CD4-positive, alpha-beta memory T cell (primary cell): ENCODE results near the gene SOX6. TPM values are rescaled to one million over a fixed set of nuclear protein-coding genes. Genes with fewer than 3 reads are reported as not detected.

Experiments
- CTCF ChIA-PET: fragments of 350-600 bp; sonication (Branson Sonifier 250); formaldehyde crosslinking; loops from one replicate; lab custom pipeline; 2021; ENCODE audit warnings: inconsistent platforms; ENCODE audit not compliant: partially characterized antibody; lab: Charles Lee
- POLR2A ChIA-PET: fragments of 350-600 bp; sonication (Branson Sonifier 250); formaldehyde crosslinking; loops from one replicate; lab custom pipeline; 2021; ENCODE audit not compliant: partially characterized antibody; lab: Charles Lee
- DNase-seq, 5 donors: peaks; one replicate each; pipeline versions ENCODE4 v3.0.0 to v3.0.0-alpha.2; 2020 to 2022; ENCODE audit warnings: mixed read lengths in 1 of 5
- H3K27ac ChIP-seq: one replicate; pipeline ENCODE4 v1.7.0; 2013; ENCODE audit warnings: low read depth, low read length
- H3K27me3 ChIP-seq: 2 replicates; pipeline ENCODE4 v1.7.0; 2013; ENCODE audit warnings: mild to moderate bottlenecking, low read length, moderate library complexity; ENCODE audit not compliant: insufficient read depth
- H3K36me3 ChIP-seq: 2 replicates; pipeline ENCODE4 v1.7.0; 2013; ENCODE audit warnings: mild to moderate bottlenecking, low read length, moderate library complexity; ENCODE audit not compliant: insufficient read depth
- H3K4me1 ChIP-seq: 2 replicates; pipeline ENCODE4 v1.7.0; 2013; ENCODE audit warnings: mild to moderate bottlenecking, low read length, moderate library complexity; ENCODE audit not compliant: insufficient read depth
- H3K4me3 ChIP-seq, 2 donors: one replicate each; pipeline ENCODE4 v1.7.0; 2013; ENCODE audit warnings: low read length in 2 of 2, mild to moderate bottlenecking in 1 of 2
- H3K9me3 ChIP-seq, 2 donors: one replicate each; pipeline ENCODE4 v1.7.0; 2013; ENCODE audit warnings: low read length in 2 of 2, control low read depth in 1 of 2; ENCODE audit not compliant: control insufficient read depth in 1 of 2
- H3K27ac Mint-ChIP-seq, 7 donors: one replicate each; pipeline ENCODE4 v1.8.0; 2020 to 2021; ENCODE audit warnings: mixed read lengths in 7 of 7, mild to moderate bottlenecking in 6 of 7, inconsistent platforms in 3 of 7, moderate library complexity in 3 of 7
- H3K27me3 Mint-ChIP-seq, 2 donors: one replicate each; pipeline ENCODE4 v1.8.0; 2020 to 2021; ENCODE audit warnings: mixed read lengths in 2 of 2
- H3K36me3 Mint-ChIP-seq, 2 donors: one replicate each; pipeline ENCODE4 v1.8.0; 2020 to 2021; ENCODE audit warnings: mixed read lengths in 2 of 2, inconsistent platforms in 1 of 2, mild to moderate bottlenecking in 1 of 2
- H3K4me1 Mint-ChIP-seq, 4 donors: one replicate each; pipeline ENCODE4 v1.8.0; 2020 to 2021; ENCODE audit warnings: mixed read lengths in 4 of 4, mild to moderate bottlenecking in 1 of 4
- H3K4me3 Mint-ChIP-seq, 8 donors: one replicate each; pipeline ENCODE4 v1.8.0; 2020 to 2021; ENCODE audit warnings: mixed read lengths in 8 of 8, mild to moderate bottlenecking in 7 of 8, moderate library complexity in 6 of 8, inconsistent platforms in 3 of 8
- H3K9me3 Mint-ChIP-seq, 8 donors: one replicate each; pipeline ENCODE4 v1.8.0; 2020 to 2021; ENCODE audit warnings: mixed read lengths in 8 of 8, mild to moderate bottlenecking in 5 of 8, inconsistent platforms in 3 of 8, moderate library complexity in 1 of 8
- intact Hi-C: fragments of 100-400 bp; cut with micrococcal nuclease; formaldehyde crosslinking; loops from one replicate; pipeline ENCODE4 v1.15.1; 2023
- polyA plus RNA-seq, 2 donors: library from polyadenylated mRNA; unstranded; fragments of 300-500 nt; fragmentation: Illumina TruSeq; gene quantifications; one replicate each; pipeline ENCODE4 v1.2.3, GENCODE V29; 2021
- total RNA-seq, 2 experiments: library from RNA; stranded (reverse); gene quantifications; one replicate each; pipeline ENCODE4 v1.2.3, GENCODE V29; 2021

Gene SOX6
- total and polyA plus RNA-seq, 4 experiments from 2014 or later = not detected

DNA sequence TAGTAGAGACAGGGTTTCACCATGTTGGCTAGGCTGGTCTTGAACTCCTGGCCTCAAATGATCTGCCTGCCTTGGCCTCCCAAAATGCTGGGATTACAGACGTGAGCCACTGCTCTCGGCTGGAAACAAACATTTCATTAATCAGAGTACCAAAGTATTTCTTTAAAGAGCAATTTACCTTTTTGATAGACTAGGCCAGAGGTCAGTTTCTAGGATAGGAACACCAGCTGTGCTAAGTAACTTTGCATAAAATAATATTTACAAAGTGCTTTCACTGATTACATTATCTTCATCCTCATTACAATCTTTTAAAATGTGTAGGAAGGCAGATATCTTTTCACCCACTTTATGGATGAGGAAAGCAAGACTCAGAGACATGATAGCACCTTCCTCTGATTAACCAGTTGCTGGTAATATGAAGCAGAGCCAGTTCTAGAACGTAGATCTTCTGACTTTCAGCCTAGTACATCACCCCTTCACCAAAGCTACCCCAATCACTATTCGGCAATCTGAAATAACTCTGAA is 355.2 kb downstream of the SOX6 start:
- no peaks in the 10 kb centered on the region for H3K27me3 ChIP-seq
- Mint-ChIP-seq H3K4me3 (no peak overlapping the region), H3K9me3 (peaks cover 0 to 2% (median 0%) of the 10 kb centered on the region in 8 donors), H3K27me3 (no peaks in the 10 kb centered on the region), H3K36me3 (no peaks in the 10 kb centered on the region), H3K4me1 (peaks cover 0 to 2% (median under 1%) of the 10 kb centered on the region in 4 donors), H3K27ac (no peak overlapping the region)
- no peak overlapping the region for H3K27ac ChIP-seq
- ChIA-PET POLR2A (no interaction called here), CTCF (no interaction called here)
- intact Hi-C loops = no loop called here
- no peaks in the 10 kb centered on the region for H3K9me3 ChIP-seq
- H3K4me3 ChIP-seq = no peak overlapping the region
- no peaks in the 10 kb centered on the region for H3K36me3 ChIP-seq
- no peak for DNase-seq
- no peaks in the 10 kb centered on the region for H3K4me1 ChIP-seq

DNA sequence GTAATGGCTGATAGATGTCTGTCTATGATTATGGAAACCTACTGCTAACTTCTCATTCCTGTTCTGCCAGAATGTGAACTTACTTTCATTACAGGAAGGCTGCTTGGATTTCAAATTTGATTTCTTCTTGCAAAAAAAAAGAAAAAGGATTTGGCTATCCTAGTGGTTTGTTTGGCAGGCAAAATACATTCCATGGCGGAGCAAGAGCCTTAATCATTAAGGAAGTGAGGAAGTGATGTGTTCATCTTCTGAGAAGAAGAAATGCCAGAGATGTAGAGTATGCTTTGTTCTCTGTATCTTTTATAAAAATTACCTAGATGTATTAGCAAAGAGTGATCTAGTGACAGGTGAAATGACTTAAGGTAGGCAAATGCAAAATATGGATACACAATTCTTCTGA is 356.3 kb downstream of the SOX6 start:
- CTCF ChIA-PET = no interaction called here
- Mint-ChIP-seq H3K27me3 (no peaks in the 10 kb centered on the region), H3K9me3 (peaks cover 0 to 2% (median 0%) of the 10 kb centered on the region in 8 donors), H3K27ac (no peak overlapping the region), H3K36me3 (no peaks in the 10 kb centered on the region), H3K4me1 (peaks cover 0 to 2% (median under 1%) of the 10 kb centered on the region in 4 donors), H3K4me3 (no peak overlapping the region)
- H3K36me3 ChIP-seq = no peaks in the 10 kb centered on the region
- no peak overlapping the region for H3K4me3 ChIP-seq
- H3K9me3 ChIP-seq = no peaks in the 10 kb centered on the region
- intact Hi-C loops = no loop called here
- H3K27me3 ChIP-seq = no peaks in the 10 kb centered on the region
- POLR2A ChIA-PET = no interaction called here
- no peaks in the 10 kb centered on the region for H3K4me1 ChIP-seq
- DNase-seq = no peak
- no peak overlapping the region for H3K27ac ChIP-seq

DNA sequence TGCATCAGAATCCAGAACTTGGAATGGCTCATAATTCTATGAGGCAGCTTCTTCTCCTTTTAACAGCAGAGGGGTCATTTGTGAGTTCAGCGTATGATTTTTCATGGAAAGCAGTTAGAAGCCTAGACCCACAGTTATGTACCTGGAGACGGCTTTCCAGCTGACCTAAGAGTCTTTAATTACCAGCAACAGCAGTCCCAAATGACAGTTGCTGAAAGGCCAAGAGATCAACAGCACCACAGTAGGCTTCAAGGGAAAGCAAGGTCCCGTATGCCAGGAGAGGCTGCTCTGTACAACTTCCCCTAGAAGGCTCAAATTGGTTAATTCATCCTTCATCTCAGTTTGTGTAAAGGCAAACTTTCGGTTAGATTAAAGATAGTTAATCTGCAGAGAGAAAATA is 363.0 kb downstream of the SOX6 start:
- POLR2A ChIA-PET = no interaction called here
- no peak overlapping the region for H3K27ac Mint-ChIP-seq
- no peaks in the 10 kb centered on the region for H3K36me3 ChIP-seq
- intact Hi-C loops = no loop called here
- H3K27me3 ChIP-seq = no peaks in the 10 kb centered on the region
- no peaks in the 10 kb centered on the region for H3K4me1 Mint-ChIP-seq
- no peaks in the 10 kb centered on the region for H3K9me3 ChIP-seq
- H3K27ac ChIP-seq = no peak overlapping the region
- H3K9me3 Mint-ChIP-seq = peaks cover 0 to 2% (median 0%) of the 10 kb centered on the region in 8 donors
- DNase-seq = no peak
- no peak overlapping the region for H3K4me3 Mint-ChIP-seq
- H3K4me1 ChIP-seq = no peaks in the 10 kb centered on the region
- CTCF ChIA-PET = no interaction called here
- H3K36me3 Mint-ChIP-seq = no peaks in the 10 kb centered on the region
- no peak overlapping the region for H3K4me3 ChIP-seq
- no peaks in the 10 kb centered on the region for H3K27me3 Mint-ChIP-seq

DNA sequence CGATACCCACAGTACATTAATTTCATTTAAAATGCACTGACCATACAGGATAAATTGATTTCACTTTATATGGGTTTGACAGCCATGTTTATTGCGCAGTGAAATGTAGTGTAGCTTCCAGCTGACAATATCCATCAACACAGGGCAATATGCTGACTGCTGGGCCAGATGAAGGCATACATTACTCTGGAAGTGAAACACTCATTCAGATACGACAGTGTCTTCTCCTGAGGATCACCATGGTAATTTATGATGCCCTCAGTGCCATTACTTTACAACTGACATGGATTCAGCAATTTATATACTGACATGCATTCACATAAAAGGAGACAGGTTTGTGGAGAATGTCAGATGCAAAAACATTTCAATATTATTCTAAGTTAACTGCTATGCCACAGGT is 365.1 kb downstream of the SOX6 start:
- DNase-seq = no peak
- H3K4me1 ChIP-seq = no peaks in the 10 kb centered on the region
- H3K27me3 ChIP-seq = no peaks in the 10 kb centered on the region
- no peak overlapping the region for H3K27ac Mint-ChIP-seq
- ChIA-PET CTCF (no interaction called here), POLR2A (no interaction called here)
- no peaks in the 10 kb centered on the region for H3K36me3 ChIP-seq
- H3K27me3 Mint-ChIP-seq = no peaks in the 10 kb centered on the region
- H3K9me3 ChIP-seq = no peaks in the 10 kb centered on the region
- intact Hi-C loops = no loop called here
- no peaks in the 10 kb centered on the region for H3K36me3 Mint-ChIP-seq
- no peak overlapping the region for H3K4me3 ChIP-seq
- peaks cover 0 to 2% (median 0%) of the 10 kb centered on the region in 8 donors for H3K9me3 Mint-ChIP-seq
- H3K27ac ChIP-seq = no peak overlapping the region
- H3K4me1 Mint-ChIP-seq = no peaks in the 10 kb centered on the region
- no peak overlapping the region for H3K4me3 Mint-ChIP-seq

DNA sequence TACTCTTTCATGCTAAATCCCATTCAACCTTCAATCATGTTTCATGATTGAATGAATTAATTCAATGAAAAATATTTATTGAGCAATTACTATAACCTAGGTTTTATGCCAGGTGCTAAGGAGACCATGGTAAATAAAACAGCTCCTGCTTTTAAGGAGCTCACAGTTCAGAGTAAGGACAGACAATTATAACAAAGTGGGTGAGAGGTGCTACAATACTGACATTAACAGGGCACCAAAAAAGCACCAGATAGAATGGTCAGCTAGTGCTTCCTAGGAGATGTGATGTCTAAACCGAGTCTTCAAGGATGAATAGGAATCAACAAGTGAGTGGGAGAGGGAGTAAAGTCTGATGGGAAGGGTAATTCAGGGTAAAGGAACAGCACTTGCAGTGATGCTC is 366.7 kb downstream of the SOX6 start:
- Mint-ChIP-seq H3K4me3 (no peak overlapping the region), H3K27ac (no peak overlapping the region), H3K27me3 (no peaks in the 10 kb centered on the region), H3K4me1 (no peaks in the 10 kb centered on the region), H3K36me3 (no peaks in the 10 kb centered on the region), H3K9me3 (peaks cover 0 to 2% (median 0%) of the 10 kb centered on the region in 8 donors)
- CTCF ChIA-PET = no interaction called here
- Histone ChIP-seq H3K27me3 (no peaks in the 10 kb centered on the region), H3K4me1 (no peaks in the 10 kb centered on the region), H3K9me3 (no peaks in the 10 kb centered on the region), H3K27ac (no peak overlapping the region), H3K36me3 (no peaks in the 10 kb centered on the region), H3K4me3 (no peak overlapping the region)
- DNase-seq = no peak
- POLR2A ChIA-PET = no interaction called here
- intact Hi-C loops = no loop called here

DNA sequence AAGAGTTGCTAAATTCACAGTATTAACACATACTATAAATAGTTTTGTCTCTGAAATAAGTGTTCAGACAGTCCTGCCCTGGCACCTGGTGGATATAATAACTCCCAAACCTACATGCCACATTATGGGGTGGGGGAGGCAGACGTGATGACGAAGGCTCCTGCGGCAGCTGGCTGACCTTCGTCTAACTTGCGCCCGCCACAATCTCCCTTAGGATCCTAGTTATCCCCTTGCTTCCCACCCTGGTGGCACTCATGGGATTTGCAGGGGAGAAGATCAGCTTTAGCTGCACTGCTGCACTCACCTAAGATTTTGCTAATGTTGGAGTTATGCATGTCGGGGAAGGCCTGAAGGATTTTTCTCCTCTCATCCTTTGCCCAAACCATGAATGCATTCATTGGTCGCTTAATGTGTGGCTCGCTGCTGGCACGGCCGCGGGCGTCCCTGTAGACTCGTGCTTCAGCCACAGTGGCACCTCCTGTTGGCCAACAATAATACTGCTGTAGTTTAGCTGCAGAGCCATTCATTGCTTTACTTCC is 367.6 kb downstream of the SOX6 start:
- Histone ChIP-seq H3K27ac (no peak overlapping the region), H3K36me3 (no peaks in the 10 kb centered on the region), H3K4me1 (no peaks in the 10 kb centered on the region), H3K9me3 (no peaks in the 10 kb centered on the region), H3K4me3 (no peak overlapping the region), H3K27me3 (no peaks in the 10 kb centered on the region)
- Mint-ChIP-seq H3K4me1 (no peaks in the 10 kb centered on the region), H3K27me3 (no peaks in the 10 kb centered on the region), H3K9me3 (peaks cover 0 to 2% (median 0%) of the 10 kb centered on the region in 8 donors), H3K36me3 (no peaks in the 10 kb centered on the region), H3K4me3 (no peak overlapping the region), H3K27ac (no peak overlapping the region)
- DNase-seq = no peak
- intact Hi-C loops = no loop called here
- CTCF ChIA-PET = no interaction called here
- POLR2A ChIA-PET = no interaction called here

DNA sequence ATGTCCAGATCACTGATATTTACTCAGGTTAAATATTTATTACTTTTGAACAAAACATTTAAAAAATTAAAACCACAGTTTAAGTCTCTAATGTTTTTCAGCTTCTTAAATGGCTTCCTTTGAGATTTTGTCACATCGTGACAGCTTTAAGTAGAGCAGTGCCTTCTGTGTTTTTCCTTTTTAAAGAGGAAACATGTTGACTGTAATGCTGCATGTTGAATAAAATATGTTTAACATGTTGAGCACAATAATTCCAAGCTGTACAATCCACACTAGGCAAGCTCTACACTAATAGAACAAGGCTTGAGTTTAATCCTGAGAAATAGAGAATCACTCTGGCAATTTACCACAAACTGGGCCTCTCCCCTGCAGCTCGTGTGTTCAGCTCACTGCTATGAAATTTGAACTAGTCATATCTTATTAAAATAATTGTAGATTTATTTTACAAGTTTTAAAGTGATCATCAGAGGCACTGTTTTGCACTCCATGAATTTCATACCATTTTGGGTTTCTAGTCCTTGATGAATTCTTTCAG is 368.3 kb downstream of the SOX6 start:
- Mint-ChIP-seq H3K36me3 (no peaks in the 10 kb centered on the region), H3K4me1 (no peaks in the 10 kb centered on the region), H3K27ac (no peak overlapping the region), H3K4me3 (no peak overlapping the region), H3K27me3 (no peaks in the 10 kb centered on the region), H3K9me3 (peaks cover 0 to 2% (median 0%) of the 10 kb centered on the region in 8 donors)
- DNase-seq = no peak
- H3K9me3 ChIP-seq = no peaks in the 10 kb centered on the region
- H3K36me3 ChIP-seq = no peaks in the 10 kb centered on the region
- H3K27me3 ChIP-seq = no peaks in the 10 kb centered on the region
- ChIA-PET CTCF (no interaction called here), POLR2A (no interaction called here)
- intact Hi-C loops = no loop called here
- H3K27ac ChIP-seq = no peak overlapping the region
- H3K4me3 ChIP-seq = no peak overlapping the region
- no peaks in the 10 kb centered on the region for H3K4me1 ChIP-seq
